Fibroblast of pulmonary artery (primary cell): ENCODE data around the gene STX16.
"Not testable (repeated sequence)": the region's sequence is repeated elsewhere in the genome, so short reads cannot be mapped to it uniquely, and the experiment has no call there.

Source experiments
- DNase-seq: peaks from one replicate; pipeline ENCODE4 v3.0.0-alpha.2; 2010; ENCODE audit warnings: low read depth
- H3K4me3 ChIP-seq: replicated peaks from 2 replicates; pipeline ENCODE4 v1.5.1; 2011; ENCODE audit warnings: low read depth, mild to moderate bottlenecking, control low read depth, low read length, moderate library complexity
- CTCF ChIP-seq: IDR thresholded peaks from 2 replicates; pipeline ENCODE4 v1.5.1; 2011; ENCODE audit warnings: mild to moderate bottlenecking, control low read depth, low read length, inconsistent platforms; ENCODE audit errors: missing control alignments

STX16 gene

GRCh38 chr20:58646257-58646656 lies 4.8 kb upstream of the STX16 start:
- TF ChIP-seq CTCF: no peak
- no peak overlapping the region for H3K4me3 ChIP-seq
- no peak for DNase-seq

- DNase-seq: no peak
- no peak for TF ChIP-seq CTCF
These were observed 4.4 kb upstream of the STX16 start for GRCh38 chr20:58646703-58647102.

GRCh38 chr20:58647162-58647795 lies 3.8 kb upstream of the STX16 start:
- DNase-seq: no peak
- TF ChIP-seq CTCF: no peak
- H3K4me3 ChIP-seq: no peak overlapping the region

More at GRCh38 chr20:58646703-58647102, 4.4 kb upstream of the STX16 start:
- H3K4me3 ChIP-seq: no peak overlapping the region

- TF ChIP-seq CTCF: no peak
- DNase-seq: peak; percentile 75
- H3K4me3 ChIP-seq: no peak overlapping the region
These were observed 3.1 kb upstream of the STX16 start for GRCh38 chr20:58647796-58648501.

- DNase-seq, H3K4me3 ChIP-seq: not testable (repeated sequence)
These were observed 2.6 kb upstream of the STX16 start for GRCh38 chr20:58648502-58648825.

DNA sequence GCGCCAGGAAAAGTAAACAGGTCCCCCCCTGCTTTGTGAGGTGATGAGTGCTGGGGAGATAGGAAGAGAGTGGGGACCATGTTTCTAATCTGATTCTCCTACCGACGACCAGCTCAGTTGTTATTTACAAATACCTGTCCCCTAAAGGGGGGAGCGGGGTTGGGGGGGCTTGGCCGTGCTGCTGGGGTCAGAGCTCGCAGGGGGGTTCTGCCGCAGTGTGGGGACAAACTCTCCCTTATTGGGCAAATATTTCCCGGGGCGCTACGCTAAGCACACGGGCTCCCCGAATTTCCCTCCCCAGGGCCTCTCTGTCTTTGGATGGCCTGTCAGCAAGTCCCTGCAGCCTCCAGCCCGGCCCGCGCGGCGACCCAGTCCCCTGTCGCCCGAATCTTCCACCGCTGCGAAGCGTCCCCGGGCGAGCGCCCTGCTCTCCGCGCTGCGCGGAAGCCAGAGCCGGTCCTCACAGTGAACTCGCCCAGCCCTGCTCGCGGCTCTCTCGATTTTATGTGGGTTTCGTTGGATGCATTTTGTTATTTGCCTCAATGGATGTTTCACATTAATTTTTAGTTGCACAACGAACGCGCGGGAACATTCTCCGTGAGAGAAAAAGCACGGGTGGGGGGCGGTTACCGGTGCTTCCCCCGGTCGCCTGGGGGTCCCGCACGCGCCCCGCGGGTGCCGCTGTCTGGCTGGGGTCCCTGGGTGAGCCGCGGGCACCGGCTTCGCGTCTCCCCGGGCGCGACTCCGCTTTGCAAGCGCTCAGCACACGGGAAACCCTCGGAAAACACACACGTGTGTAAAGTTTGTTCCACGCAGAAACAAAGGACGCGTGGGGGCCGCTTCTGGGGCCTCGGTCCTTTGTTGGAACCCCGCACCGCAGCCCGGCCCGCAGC lies 1.5 kb upstream of the STX16 start:
- H3K4me3 ChIP-seq: no peak overlapping the region
- no peak for TF ChIP-seq CTCF
- DNase-seq: no peak

GRCh38 chr20:58650181-58650775 lies 805 bp upstream of the STX16 start:
- peak overlapping the region; percentile 97 for H3K4me3 ChIP-seq
- no peak for TF ChIP-seq CTCF
- DNase-seq: no peak
